WTC11 (cell line): ENCODE results near the gene LAGE3. TPM values are rescaled to one million over a fixed set of nuclear protein-coding genes. Genes with fewer than 3 reads are reported as not detected.

Experiments used
- ATAC-seq: fragments of 200-7000 bp; cut with Tn5 transposase; 2 replicates; pipeline ENCODE4 v1.10.0; 2021; ENCODE audit warnings: mild to moderate bottlenecking, moderate library complexity
- CTCF ChIA-PET: fragments of 300-600 bp; sonication (Branson Sonifier 250); formaldehyde crosslinking; loops from one replicate; lab custom pipeline; 2021; ENCODE audit warnings: antibody characterized with exemption; lab: Charles Lee
- POLR2A ChIA-PET: fragments of 350-600 bp; sonication (Branson Sonifier 250); formaldehyde crosslinking; loops from one replicate; lab custom pipeline; 2021; ENCODE audit warnings: antibody characterized with exemption; lab: Charles Lee
- DNase-seq: peaks from one replicate; pipeline ENCODE4 v3.0.0; 2021; ENCODE audit warnings: low spot score
- H3K27ac Mint-ChIP-seq: 2 replicates; pipeline ENCODE4 v1.8.0; 2021; ENCODE audit warnings: mixed read lengths
- H3K27me3 Mint-ChIP-seq: 2 replicates; pipeline ENCODE4 v1.8.0; 2021; ENCODE audit warnings: low read depth, mild to moderate bottlenecking, moderate library complexity, mixed read lengths
- H3K36me3 Mint-ChIP-seq: 2 replicates; pipeline ENCODE4 v1.8.0; 2021; ENCODE audit warnings: mixed read lengths
- H3K4me1 Mint-ChIP-seq: 2 replicates; pipeline ENCODE4 v1.8.0; 2022; ENCODE audit warnings: mixed read lengths
- H3K4me3 Mint-ChIP-seq: 2 replicates; pipeline ENCODE4 v1.8.0; 2021; ENCODE audit warnings: mild to moderate bottlenecking, moderate library complexity, mixed read lengths
- H3K9me3 Mint-ChIP-seq: 2 replicates; pipeline ENCODE4 v1.8.0; 2021; ENCODE audit warnings: mixed read lengths
- AFF4 ChIP-seq: sonication (generic); formaldehyde crosslinking; IDR thresholded peaks from 2 replicates; pipeline ENCODE4 v1.8.1; 2023; ENCODE audit warnings: mild to moderate bottlenecking, missing genetic modification reagents, borderline replicate concordance
- ATF3 ChIP-seq: sonication (generic); formaldehyde crosslinking; conservative IDR thresholded peaks from 2 replicates; pipeline ENCODE4 v1.8.1; 2022; ENCODE audit warnings: mild to moderate bottlenecking, missing genetic modification reagents
- ESRRA ChIP-seq: sonication (generic); formaldehyde crosslinking; IDR thresholded peaks from 2 replicates; pipeline ENCODE4 v1.8.1; 2022; ENCODE audit warnings: mild to moderate bottlenecking, missing genetic modification reagents, borderline replicate concordance
- FOXK1 ChIP-seq: sonication (generic); formaldehyde crosslinking; IDR thresholded peaks from 2 replicates; pipeline ENCODE4 v1.8.0; 2022; ENCODE audit warnings: mild to moderate bottlenecking, moderate library complexity, missing genetic modification reagents
- GTF2I ChIP-seq: fragments of 250-450 bp; sonication (Bioruptor Pico); conservative IDR thresholded peaks from 2 replicates; pipeline ENCODE4 v1.4.0; 2021; ENCODE audit warnings: mild to moderate bottlenecking
- IRF2 ChIP-seq: sonication (generic); formaldehyde crosslinking; IDR thresholded peaks from 2 replicates; pipeline ENCODE4 v1.8.0; 2022; ENCODE audit warnings: low read depth, missing genetic modification reagents, borderline replicate concordance
- JAZF1 ChIP-seq: fragments of 250-450 bp; sonication (Bioruptor Pico); IDR thresholded peaks from 2 replicates; pipeline ENCODE4 v1.9.0; 2021; ENCODE audit warnings: moderate library complexity, mild to moderate bottlenecking, inconsistent platforms
- MAX ChIP-seq: sonication (generic); formaldehyde crosslinking; IDR thresholded peaks from 2 replicates; pipeline ENCODE4 v1.8.0; 2022; ENCODE audit warnings: mild to moderate bottlenecking, missing genetic modification reagents
- NFE2L1 ChIP-seq: sonication (generic); formaldehyde crosslinking; IDR thresholded peaks from 2 replicates; pipeline ENCODE4 v1.8.1; 2023; ENCODE audit warnings: missing genetic modification reagents
- OVOL2 ChIP-seq: fragments of 250-450 bp; sonication (Bioruptor Pico); IDR thresholded peaks from 2 replicates; pipeline ENCODE4 v1.9.0; 2021; ENCODE audit warnings: mild to moderate bottlenecking, borderline replicate concordance
- TEAD1 ChIP-seq: sonication (generic); formaldehyde crosslinking; IDR thresholded peaks from 2 replicates; pipeline ENCODE4 v1.8.0; 2022; ENCODE audit warnings: mild to moderate bottlenecking, missing genetic modification reagents
- ZMAT4 ChIP-seq: fragments of 250-450 bp; sonication (Bioruptor Pico); IDR thresholded peaks from 2 replicates; pipeline ENCODE4 v1.9.0; 2021; ENCODE audit warnings: mild to moderate bottlenecking
- ZNF121 ChIP-seq: sonication (generic); formaldehyde crosslinking; IDR thresholded peaks from 2 replicates; pipeline ENCODE4 v1.8.0; 2023; ENCODE audit warnings: missing genetic modification reagents
- ZNF138 ChIP-seq: sonication (generic); formaldehyde crosslinking; conservative IDR thresholded peaks from 2 replicates; pipeline ENCODE4 v1.8.1; 2022; ENCODE audit warnings: mild to moderate bottlenecking, moderate library complexity, missing genetic modification reagents
- ZNF281 ChIP-seq: sonication (generic); formaldehyde crosslinking; IDR thresholded peaks from 2 replicates; pipeline ENCODE4 v1.8.0; 2023; ENCODE audit warnings: mild to moderate bottlenecking, missing genetic modification reagents
- total RNA-seq: library from RNA; stranded (reverse); gene quantifications from 3 replicates; pipeline ENCODE4 v1.2.3, GENCODE V29; 2021
- TF ChIP-seq, protein P1 (sequence below): sonication (generic); formaldehyde crosslinking; IDR thresholded peaks from 2 replicates; pipeline ENCODE4 v1.8.0; 2022; ENCODE audit warnings: mild to moderate bottlenecking, missing genetic modification reagents
- TF ChIP-seq, protein P2 (sequence below): sonication (generic); formaldehyde crosslinking; IDR thresholded peaks from 2 replicates; pipeline ENCODE4 v1.8.1; 2023; ENCODE audit warnings: mild to moderate bottlenecking, moderate library complexity, missing genetic modification reagents
- TF ChIP-seq, protein P3 (sequence below): sonication (generic); formaldehyde crosslinking; IDR thresholded peaks from 2 replicates; pipeline ENCODE4 v1.8.1; 2023; ENCODE audit warnings: mild to moderate bottlenecking, missing genetic modification reagents

LAGE3 gene
- total RNA-seq, 1 experiment from 2014 or later, result 46.1 TPM

- TF ChIP-seq OVOL2 (no peak), ZNF138 (CRISPR knock-in tag) (no peak), ZNF121 (CRISPR knock-in tag) (no peak), IRF2 (CRISPR knock-in tag) (no peak), GTF2I (CRISPR knock-in tag) (no peak), ZMAT4 (CRISPR knock-in tag) (no peak)
- TF ChIP-seq, protein P1, sequence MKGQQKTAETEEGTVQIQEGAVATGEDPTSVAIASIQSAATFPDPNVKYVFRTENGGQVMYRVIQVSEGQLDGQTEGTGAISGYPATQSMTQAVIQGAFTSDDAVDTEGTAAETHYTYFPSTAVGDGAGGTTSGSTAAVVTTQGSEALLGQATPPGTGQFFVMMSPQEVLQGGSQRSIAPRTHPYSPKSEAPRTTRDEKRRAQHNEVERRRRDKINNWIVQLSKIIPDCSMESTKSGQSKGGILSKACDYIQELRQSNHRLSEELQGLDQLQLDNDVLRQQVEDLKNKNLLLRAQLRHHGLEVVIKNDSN (CRISPR knock-in tag), result no peak
Observed at GRCh38 chrX:154429711-154430110, 49.4 kb downstream of the LAGE3 start (continued).

GRCh38 chrX:154428176-154429171 lies 50.6 kb downstream of the LAGE3 start, which contains the start of gene ATP6AP1:
ATP6AP1 (plus strand) TSS chrX:154428677; CDS start chrX:154428693, 16 bp downstream.
- Mint-ChIP-seq H3K9me3 (no peaks in the 10 kb centered on the region), H3K4me3 (peak within 1 kb of the TSS; percentile 65), H3K36me3 (peaks cover 10% of the 10 kb centered on the region; the same call in 1 of the 2 replicates), H3K4me1 (peaks cover 17% of the 10 kb centered on the region), H3K27ac (no peak within 1 kb of the TSS), H3K27me3 (no peaks in the 10 kb centered on the region)
- ChIA-PET CTCF (interaction anchor here (2.6 kb wide), 1 partner anchor 55 kb away, joined by 10 read pairs; no protein-coding TSS in a partner anchor), POLR2A (interaction anchor here (0.8 to 1.0 kb wide), 2 partner anchors 31 to 55 kb away, joined by 3 read pairs; no protein-coding TSS in a partner anchor)
- peak; percentile 97 for ATAC-seq
- DNase-seq, result peak; percentile 83
- TF ChIP-seq ESRRA (CRISPR knock-in tag) (no peak), ATF3 (no peak), ZNF281 (CRISPR knock-in tag) (no peak), AFF4 (CRISPR knock-in tag) (no peak), MAX (CRISPR knock-in tag) (peak; percentile 58; the same call in 1 of the 2 replicates), FOXK1 (no peak), GTF2I (CRISPR knock-in tag) (0 out of 2 replicates have a peak, but pooled peaks have one; percentile 45), TEAD1 (no peak), JAZF1 (CRISPR knock-in tag) (no peak), ZNF121 (CRISPR knock-in tag) (peak; percentile 70; the same call in 1 of the 2 replicates), NFE2L1 (CRISPR knock-in tag) (0 out of 2 replicates have a peak, but pooled peaks have one; percentile 33)
- TF ChIP-seq, protein P2, sequence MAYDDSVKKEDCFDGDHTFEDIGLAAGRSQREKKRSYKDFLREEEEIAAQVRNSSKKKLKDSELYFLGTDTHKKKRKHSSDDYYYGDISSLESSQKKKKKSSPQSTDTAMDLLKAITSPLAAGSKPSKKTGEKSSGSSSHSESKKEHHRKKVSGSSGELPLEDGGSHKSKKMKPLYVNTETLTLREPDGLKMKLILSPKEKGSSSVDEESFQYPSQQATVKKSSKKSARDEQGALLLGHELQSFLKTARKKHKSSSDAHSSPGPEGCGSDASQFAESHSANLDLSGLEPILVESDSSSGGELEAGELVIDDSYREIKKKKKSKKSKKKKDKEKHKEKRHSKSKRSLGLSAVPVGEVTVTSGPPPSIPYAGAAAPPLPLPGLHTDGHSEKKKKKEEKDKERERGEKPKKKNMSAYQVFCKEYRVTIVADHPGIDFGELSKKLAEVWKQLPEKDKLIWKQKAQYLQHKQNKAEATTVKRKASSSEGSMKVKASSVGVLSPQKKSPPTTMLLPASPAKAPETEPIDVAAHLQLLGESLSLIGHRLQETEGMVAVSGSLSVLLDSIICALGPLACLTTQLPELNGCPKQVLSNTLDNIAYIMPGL (CRISPR knock-in tag), result peak; percentile 50; the same call in 1 of the 2 replicates
- TF ChIP-seq, protein P3, sequence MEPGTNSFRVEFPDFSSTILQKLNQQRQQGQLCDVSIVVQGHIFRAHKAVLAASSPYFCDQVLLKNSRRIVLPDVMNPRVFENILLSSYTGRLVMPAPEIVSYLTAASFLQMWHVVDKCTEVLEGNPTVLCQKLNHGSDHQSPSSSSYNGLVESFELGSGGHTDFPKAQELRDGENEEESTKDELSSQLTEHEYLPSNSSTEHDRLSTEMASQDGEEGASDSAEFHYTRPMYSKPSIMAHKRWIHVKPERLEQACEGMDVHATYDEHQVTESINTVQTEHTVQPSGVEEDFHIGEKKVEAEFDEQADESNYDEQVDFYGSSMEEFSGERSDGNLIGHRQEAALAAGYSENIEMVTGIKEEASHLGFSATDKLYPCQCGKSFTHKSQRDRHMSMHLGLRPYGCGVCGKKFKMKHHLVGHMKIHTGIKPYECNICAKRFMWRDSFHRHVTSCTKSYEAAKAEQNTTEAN, result 0 out of 2 replicates have a peak, but pooled peaks have one; percentile 19
